LNCaP clone FGC (cell line): ENCODE data around the gene KCNQ1.
A peak's percentile ranks its signal among the peaks of the same experiment; 100 is the strongest.

ENCODE experiments used
- DNase-seq: peaks from one replicate; pipeline ENCODE4 v3.0.0-alpha.2; 2011; ENCODE audit warnings: low read depth
- H3K4me3 ChIP-seq: 2 replicates; pipeline ENCODE4 v1.5.1; 2011; ENCODE audit warnings: mild to moderate bottlenecking, low read depth, low read length, control low read depth
- CTCF ChIP-seq: IDR thresholded peaks from 2 replicates; pipeline ENCODE4 v1.5.1; 2012; ENCODE audit warnings: mild to moderate bottlenecking; ENCODE audit not compliant: control insufficient read depth, insufficient read depth; ENCODE audit errors: extremely low read depth

The KCNQ1 gene

GRCh38 chr11:2698386-2699184, 253.8 kb downstream of the KCNQ1 start:
- no peak for TF ChIP-seq CTCF
- DNase-seq: no peak
- H3K4me3 ChIP-seq: peak overlapping the region; percentile 63

DNA sequence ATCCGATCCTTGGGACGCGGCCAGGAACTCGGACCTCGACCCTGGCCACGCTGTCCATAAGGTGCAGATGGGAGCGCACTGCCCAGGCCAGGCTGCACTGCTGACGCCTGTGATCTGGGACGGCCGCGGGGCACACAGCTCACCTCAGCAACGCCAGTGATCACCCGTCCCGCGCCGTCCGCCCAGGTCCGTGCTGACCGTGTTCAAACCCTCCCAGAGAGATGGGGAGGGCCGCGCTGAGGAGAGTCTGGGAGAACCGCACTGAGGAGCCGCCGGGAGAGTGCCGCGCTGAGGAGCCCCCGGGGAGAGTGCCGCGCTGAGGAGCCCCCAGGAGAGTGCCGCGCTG, 254.3 kb downstream of the KCNQ1 start:
- peak overlapping the region; percentile 63 for H3K4me3 ChIP-seq
- no peak for TF ChIP-seq CTCF
- DNase-seq: no peak

DNA sequence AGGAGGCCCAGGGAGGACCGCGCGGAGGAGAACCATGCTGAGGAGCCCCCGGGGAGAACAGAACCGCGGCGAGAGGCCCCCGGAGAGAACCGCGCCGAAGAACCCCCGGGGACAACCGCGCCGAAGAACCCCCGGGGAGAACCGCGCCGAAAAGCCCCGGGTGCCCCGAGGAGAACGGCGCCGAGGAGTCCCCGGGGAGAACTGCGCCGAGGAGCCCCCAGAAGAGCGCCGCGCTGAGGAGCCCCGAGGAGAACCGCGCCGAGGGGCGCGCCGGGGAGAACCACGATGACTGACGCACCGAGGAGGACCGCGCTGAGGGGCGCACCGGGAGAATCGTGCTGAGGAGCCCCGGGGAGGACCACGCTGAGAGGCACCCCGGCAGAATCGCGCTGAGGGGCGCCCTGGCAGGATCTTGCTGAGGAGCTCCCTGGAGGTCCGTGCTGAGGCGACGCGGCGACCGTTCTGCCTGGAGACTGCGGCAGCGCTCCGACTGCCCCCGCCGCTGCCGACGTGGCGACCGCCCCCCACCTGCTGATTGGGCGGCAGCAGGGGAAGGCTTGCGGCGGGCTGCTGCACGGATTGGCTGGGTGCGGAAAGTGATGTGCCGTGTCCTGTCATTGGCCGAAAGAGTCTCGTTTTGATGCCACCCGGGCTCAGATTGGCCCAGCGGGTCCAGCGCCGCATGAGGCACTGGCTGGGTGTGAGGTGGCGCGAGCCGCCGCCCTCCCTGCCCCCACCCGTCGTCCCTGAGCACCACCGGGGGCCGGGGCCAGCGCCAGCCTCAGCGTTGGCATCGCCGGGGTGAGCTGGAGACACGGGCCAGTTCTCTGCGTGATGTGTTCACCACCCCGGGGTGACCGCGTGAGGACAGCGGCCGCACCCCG, 255.0 kb downstream of the KCNQ1 start, which contains the start of gene KCNQ1OT1:
KCNQ1OT1 (minus strand) TSS at position 464 of the 884 bp plus-strand sequence.
- DNase-seq: peak; percentile 81

DNA sequence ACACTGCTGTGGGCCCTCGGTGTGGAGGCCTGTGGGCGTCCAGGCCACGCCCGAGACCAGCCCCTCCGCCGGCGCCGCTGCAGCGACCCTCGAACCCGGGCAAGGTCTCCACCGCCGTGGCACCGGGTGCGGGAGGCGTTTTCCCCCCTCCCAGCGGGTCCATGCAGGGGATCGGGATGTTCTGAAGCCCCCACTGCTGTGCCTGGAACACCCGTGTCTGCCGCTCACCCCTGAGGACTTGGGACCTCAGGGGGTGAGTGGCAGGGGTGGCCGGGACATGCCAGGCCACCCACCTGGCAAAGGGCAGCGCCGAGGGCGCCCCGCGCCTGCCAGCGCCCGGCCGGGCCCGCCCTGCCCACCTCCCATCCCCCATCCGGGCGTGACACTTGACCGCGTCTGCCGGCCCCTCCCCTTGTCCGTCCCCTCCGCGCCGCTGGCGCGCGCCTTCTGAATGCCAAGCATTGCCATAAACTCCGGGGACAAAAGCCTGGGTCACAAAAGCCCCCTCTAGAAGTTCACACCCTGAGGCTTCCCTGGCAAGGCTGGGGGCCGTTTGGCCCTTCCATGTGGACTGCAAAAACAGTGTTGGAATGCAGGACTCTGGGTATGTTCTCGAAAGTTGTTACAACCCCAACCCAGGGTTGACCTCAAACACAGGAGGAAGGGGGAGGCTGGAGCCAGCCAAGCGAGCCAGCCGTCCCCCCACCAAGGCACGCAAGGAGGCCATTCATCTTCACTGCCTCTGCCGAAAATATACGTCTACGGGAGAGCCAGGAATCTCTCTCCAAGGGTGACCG, 255.8 kb downstream of the KCNQ1 start:
- TF ChIP-seq CTCF: no peak
- DNase-seq: no peak
- peak overlapping the region; percentile 63 for H3K4me3 ChIP-seq

More for the DNA sequence above, 255.0 kb downstream of the KCNQ1 start, which contains the start of gene KCNQ1OT1:
- no peak for TF ChIP-seq CTCF
- peak within 1 kb of the TSS; percentile 63 for H3K4me3 ChIP-seq

GRCh38 chr11:2701230-2701629, 256.4 kb downstream of the KCNQ1 start:
- DNase-seq: no peak
- no peak for TF ChIP-seq CTCF
- no peak overlapping the region for H3K4me3 ChIP-seq

GRCh38 chr11:2701898-2702434, 257.2 kb downstream of the KCNQ1 start:
- no peak overlapping the region for H3K4me3 ChIP-seq
- TF ChIP-seq CTCF: no peak
- no peak for DNase-seq
